ENCODE measurements around the gene TBCC.

- TF ChIP-seq CTCF (IDR thresholded peaks at IDR 0.05) (no peak), POLR2A (IDR thresholded peaks at IDR 0.05) (no peak)
Observed at GRCh38 chr6:42764911-42765648, 19.2 kb upstream of the TBCC start.

Data from esophagus squamous epithelium (tissue), 4 donors.